Stimulated activated CD4-positive, alpha-beta T cell treated with anti-CD3 and anti-CD28 coated beads, TNF-alpha, amount 100 ng/mL, for 1 hour (primary cell): ENCODE measurements around the gene UGT1A1.

ENCODE experiments used
- DNase-seq, 3 donors: peaks; one replicate each; pipeline ENCODE4 v3.0.0-alpha.2; 2020; ENCODE audit warnings: low read depth in 3 of 3, low spot score in 1 of 3

The UGT1A1 gene

GRCh38 chr2:233815861-233816260, 55.8 kb downstream of the UGT1A1 start:
- no peak for DNase-seq

GRCh38 chr2:233816334-233816733, 56.3 kb downstream of the UGT1A1 start:
- no peak for DNase-seq

- no peak for DNase-seq
These were observed 56.7 kb downstream of the UGT1A1 start for GRCh38 chr2:233816771-233817170.

GRCh38 chr2:233817361-233817911, 57.4 kb downstream of the UGT1A1 start:
- no peak for DNase-seq

- no peak for DNase-seq
These were observed 58.0 kb downstream of the UGT1A1 start for GRCh38 chr2:233817995-233818638.

- DNase-seq: no peak
These were observed 58.9 kb downstream of the UGT1A1 start for GRCh38 chr2:233818639-233819621.

GRCh38 chr2:233819884-233820773, 60.1 kb downstream of the UGT1A1 start:
- DNase-seq: no peak

GRCh38 chr2:233820774-233821105, 60.7 kb downstream of the UGT1A1 start:
- DNase-seq: no peak

- no peak for DNase-seq
These were observed 61.1 kb downstream of the UGT1A1 start for GRCh38 chr2:233821196-233821595.

- no peak for DNase-seq
These were observed 61.6 kb downstream of the UGT1A1 start for GRCh38 chr2:233821709-233822100.

- no peak for DNase-seq
These were observed 62.2 kb downstream of the UGT1A1 start for GRCh38 chr2:233822101-233822771.
